Neural progenitor cell (in vitro differentiated cells): ENCODE measurements around the gene KLHL35. TPM values are rescaled to one million over a fixed set of nuclear protein-coding genes. Genes with fewer than 3 reads are reported as not detected.

Experiments
- DNase-seq: peaks from one replicate; pipeline ENCODE4 v3.0.0-alpha.2; 2016; ENCODE audit warnings: low spot score
- H2AFZ ChIP-seq: fragments of 200-600 bp; sonication (generic); replicated peaks from 2 replicates; pipeline ENCODE4 v1.6.1; 2016; ENCODE audit warnings: antibody characterized with exemption
- H3F3A ChIP-seq: fragments of 200-600 bp; sonication (generic); 2 replicates; pipeline ENCODE4 v1.6.1; 2016; ENCODE audit warnings: antibody characterized with exemption, low read depth
- H3K27ac ChIP-seq: fragments of 200-600 bp; sonication (generic); 2 replicates; pipeline ENCODE4 v1.5.1; 2016; ENCODE audit warnings: mild to moderate bottlenecking
- H3K27me3 ChIP-seq: fragments of 200-600 bp; sonication (generic); 2 replicates; pipeline ENCODE4 v1.6.1; 2016; ENCODE audit warnings: mild to moderate bottlenecking, moderate library complexity
- H3K36me3 ChIP-seq: fragments of 200-600 bp; sonication (generic); 2 replicates; pipeline ENCODE4 v1.5.1; 2016
- H3K4me1 ChIP-seq: fragments of 200-600 bp; sonication (generic); 2 replicates; pipeline ENCODE4 v1.6.1; 2016; ENCODE audit warnings: mixed run types
- H3K4me2 ChIP-seq: fragments of 200-600 bp; sonication (generic); 2 replicates; pipeline ENCODE4 v1.6.1; 2016
- H3K4me3 ChIP-seq: fragments of 200-600 bp; sonication (generic); 2 replicates; pipeline ENCODE4 v1.5.1; 2016
- H3K79me2 ChIP-seq: fragments of 200-600 bp; sonication (generic); 2 replicates; pipeline ENCODE4 v1.6.1; 2016; ENCODE audit warnings: low read depth
- H3K9ac ChIP-seq: fragments of 200-600 bp; sonication (generic); 2 replicates; pipeline ENCODE4 v1.6.1; 2016
- H3K9me3 ChIP-seq: fragments of 200-600 bp; sonication (generic); 2 replicates; pipeline ENCODE4 v1.5.1; 2016; ENCODE audit warnings: low read depth
- H4K20me1 ChIP-seq: fragments of 200-600 bp; sonication (generic); 2 replicates; pipeline ENCODE4 v1.6.1; 2016; ENCODE audit warnings: low read depth
- H3K27ac Mint-ChIP-seq: 3 replicates; pipeline ENCODE4 v1.8.0; 2021; ENCODE audit warnings: mixed read lengths
- H3K27me3 Mint-ChIP-seq: 2 replicates; pipeline ENCODE4 v1.8.0; 2022; ENCODE audit warnings: low read depth, mild to moderate bottlenecking, inconsistent platforms, moderate library complexity, mixed read lengths; ENCODE audit not compliant: insufficient read depth
- H3K36me3 Mint-ChIP-seq: 3 replicates; pipeline ENCODE4 v1.8.0; 2021; ENCODE audit warnings: mixed read lengths
- H3K4me1 Mint-ChIP-seq: 3 replicates; pipeline ENCODE4 v1.8.0; 2021; ENCODE audit warnings: mixed read lengths
- H3K4me3 Mint-ChIP-seq: 3 replicates; pipeline ENCODE4 v1.8.0; 2021; ENCODE audit warnings: mild to moderate bottlenecking, moderate library complexity, mixed read lengths
- H3K9me3 Mint-ChIP-seq: 3 replicates; pipeline ENCODE4 v1.8.0; 2020; ENCODE audit warnings: mixed read lengths
- CTCF ChIP-seq: fragments of 200-600 bp; sonication (generic); IDR thresholded peaks from 2 replicates; pipeline ENCODE4 v1.5.1; 2017; ENCODE audit warnings: antibody characterized with exemption, mild to moderate bottlenecking
- EZH2 ChIP-seq: fragments of 200-600 bp; sonication (generic); IDR thresholded peaks from 2 replicates; pipeline ENCODE4 v1.6.1; 2017; ENCODE audit warnings: antibody characterized with exemption, mild to moderate bottlenecking, moderate library complexity
- EZH2phosphoT487 ChIP-seq: fragments of 200-600 bp; sonication (generic); IDR thresholded peaks from 2 replicates; pipeline ENCODE4 v1.6.1; 2017; ENCODE audit warnings: antibody characterized with exemption
- total RNA-seq: library from RNA; depleted of rRNA; stranded (reverse); fragments of >200 nt; gene quantifications from 2 replicates; pipeline ENCODE4 v1.2.3, GENCODE V29; 2015; ENCODE audit warnings: low replicate concordance

Gene KLHL35
- total RNA-seq, 1 donor from 2014 or later: 1.2 TPM

- Histone ChIP-seq H3K27me3 (no peaks in the 10 kb centered on the region), H3K27ac (no peak overlapping the region), H3F3A (peaks cover 85% of the 10 kb centered on the region), H3K4me1 (peaks cover 15% of the 10 kb centered on the region), H3K36me3 (peaks cover 51% of the 10 kb centered on the region), H2AFZ (no peak overlapping the region), H3K4me2 (peak overlapping the region; percentile 91), H3K4me3 (no peak overlapping the region), H3K9me3 (no peaks in the 10 kb centered on the region), H4K20me1 (peaks cover 85% of the 10 kb centered on the region), H3K9ac (no peak overlapping the region), H3K79me2 (peaks cover 88% of the 10 kb centered on the region)
- Mint-ChIP-seq H3K36me3 (peaks cover 56% of the 10 kb centered on the region), H3K27ac (no peak overlapping the region), H3K27me3 (peaks cover 7% of the 10 kb centered on the region), H3K4me1 (peaks cover 36% of the 10 kb centered on the region), H3K9me3 (no peaks in the 10 kb centered on the region), H3K4me3 (no peak overlapping the region)
- no peak for TF ChIP-seq EZH2
- TF ChIP-seq EZH2phosphoT487: no peak
- no peak for TF ChIP-seq CTCF
- DNase-seq: no peak
Observed at GRCh38 chr11:75403037-75403436, 30.0 kb downstream of the KLHL35 start.

- Histone ChIP-seq H3K9ac (no peak overlapping the region), H3K36me3 (peaks cover 51% of the 10 kb centered on the region), H4K20me1 (peaks cover 77% of the 10 kb centered on the region), H3K27me3 (no peaks in the 10 kb centered on the region), H3K79me2 (peaks cover 79% of the 10 kb centered on the region), H3K4me3 (peak overlapping the region; percentile 93), H2AFZ (no peak overlapping the region), H3F3A (peaks cover 77% of the 10 kb centered on the region), H3K9me3 (no peaks in the 10 kb centered on the region), H3K27ac (no peak overlapping the region), H3K4me1 (peaks cover 15% of the 10 kb centered on the region), H3K4me2 (peak overlapping the region; percentile 91)
- no peak for DNase-seq
- Mint-ChIP-seq H3K9me3 (no peaks in the 10 kb centered on the region), H3K27ac (no peak overlapping the region), H3K36me3 (peaks cover 51% of the 10 kb centered on the region), H3K27me3 (peaks cover 7% of the 10 kb centered on the region), H3K4me1 (peaks cover 31% of the 10 kb centered on the region), H3K4me3 (peak overlapping the region; percentile 98)
- TF ChIP-seq EZH2 (no peak), EZH2phosphoT487 (no peak), CTCF (peak; percentile 3)
Observed at GRCh38 chr11:75402002-75402773, 30.8 kb downstream of the KLHL35 start.

GRCh38 chr11:75400146-75400865 is 32.7 kb downstream of the KLHL35 start:
- Mint-ChIP-seq H3K9me3 (no peaks in the 10 kb centered on the region), H3K27ac (peak overlapping the region; percentile 98), H3K36me3 (peaks cover 35% of the 10 kb centered on the region), H3K27me3 (peaks cover 5% of the 10 kb centered on the region), H3K4me3 (peak overlapping the region; percentile 98), H3K4me1 (peaks cover 37% of the 10 kb centered on the region)
- DNase-seq: no peak
- peak overlapping the region; percentile 98 for H3K27ac ChIP-seq
- H3K9me3 ChIP-seq: no peaks in the 10 kb centered on the region
- H3K4me1 ChIP-seq: peaks cover 15% of the 10 kb centered on the region
- H3K4me2 ChIP-seq: peak overlapping the region; percentile 91
- peak overlapping the region; percentile 93 for H3K4me3 ChIP-seq
- H4K20me1 ChIP-seq: peaks cover 58% of the 10 kb centered on the region
- H3K79me2 ChIP-seq: peaks cover 60% of the 10 kb centered on the region
- H3F3A ChIP-seq: peaks cover 61% of the 10 kb centered on the region
- H3K9ac ChIP-seq: peak overlapping the region; percentile 96
- H2AFZ ChIP-seq: no peak overlapping the region
- H3K36me3 ChIP-seq: peaks cover 36% of the 10 kb centered on the region
- no peaks in the 10 kb centered on the region for H3K27me3 ChIP-seq
- TF ChIP-seq EZH2phosphoT487: no peak
- TF ChIP-seq CTCF: no peak
- TF ChIP-seq EZH2: no peak
